Lower leg skin (tissue), 4 donors: ENCODE data around the gene MLST8. TPM values are rescaled to one million over a fixed set of nuclear protein-coding genes. Genes with fewer than 3 reads are reported as not detected.
A peak's percentile ranks its signal among the peaks of the same experiment; 100 is the strongest.

ENCODE experiments used
- DNase-seq, 2 donors: peaks; one replicate each; pipeline ENCODE4 v3.0.0-alpha.2; 2019; ENCODE audit warnings: low spot score in 2 of 2
- H3K4me3 ChIP-seq: fragments of 200-600 bp; sonication (generic); 2 replicates; pipeline ENCODE4 v1.5.1; 2017; ENCODE audit warnings: mild to moderate bottlenecking, low read depth; ENCODE audit not compliant: poor library complexity, severe bottlenecking
- CTCF ChIP-seq, 3 donors: fragments of 450-650 bp; IDR thresholded peaks; one replicate each; pipeline ENCODE4 v1.5.1; 2016; ENCODE audit warnings: antibody characterized with exemption in 3 of 3, mild to moderate bottlenecking in 3 of 3, moderate library complexity in 2 of 3
- POLR2A ChIP-seq, 2 donors: fragments of 450-650 bp; IDR thresholded peaks; one replicate each; pipeline ENCODE4 v1.6.1; 2016 to 2017; ENCODE audit warnings: antibody characterized with exemption in 2 of 2, mild to moderate bottlenecking in 1 of 2, moderate library complexity in 1 of 2
- WGBS, 2 donors: methylation state at CpG; one replicate each; pipeline ENCODE4 v1.1.5; 2018; 5-methylcytosine and 5-hydroxymethylcytosine counted together
- intact Hi-C: fragments of 100-400 bp; cut with DNase I; formaldehyde crosslinking; loops from one replicate; pipeline ENCODE4 v1.15.0; 2023; ENCODE audit warnings: low total_unique reads
- total RNA-seq, 4 donors: library from RNA; depleted of rRNA; stranded (reverse); fragments of >200 nt; gene quantifications; one replicate each; pipeline ENCODE4 v1.1.0, GENCODE V29; 2016

MLST8 gene
- total RNA-seq, 4 donors from 2014 or later, result 43.8 to 69.4 (median 54.9) TPM

DNA sequence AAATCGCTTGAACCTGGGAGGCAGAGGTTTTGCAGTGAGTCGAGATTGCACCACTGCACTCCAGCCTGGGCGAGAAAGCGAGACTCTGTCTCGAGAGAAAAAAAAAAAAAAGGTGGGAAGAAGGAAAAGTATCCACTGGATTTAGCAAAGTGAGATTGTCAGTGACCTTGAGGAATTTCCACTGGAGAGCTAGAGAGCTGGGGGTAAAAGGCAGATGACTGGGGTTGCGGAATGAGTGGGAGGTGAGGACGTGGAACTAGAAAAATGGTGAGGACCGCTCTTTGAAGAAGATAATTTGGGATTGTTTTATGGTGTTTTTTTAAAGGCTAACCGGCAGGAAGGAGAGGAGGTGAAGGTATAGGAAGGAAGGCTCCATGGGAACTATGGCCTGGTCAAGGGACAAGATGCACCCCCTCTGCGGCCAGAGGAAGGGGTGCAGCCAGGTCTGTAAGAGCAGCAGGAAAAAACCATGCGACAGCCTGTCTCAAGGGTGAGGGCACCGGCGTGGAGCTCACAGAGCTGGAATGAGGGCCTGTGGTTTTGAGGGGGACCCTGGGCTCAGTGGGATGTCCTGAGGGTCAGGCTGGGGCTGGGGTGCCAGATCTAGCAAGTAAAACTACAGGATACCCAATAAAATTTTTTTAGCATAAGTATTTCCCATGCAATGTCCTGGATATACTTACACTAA lies 694 bp upstream of the MLST8 start:
- no peak for TF ChIP-seq POLR2A (IDR thresholded peaks at IDR 0.05)
- no peak for TF ChIP-seq CTCF (IDR thresholded peaks at IDR 0.05)
- intact Hi-C loops, result no loop called here
- WGBS, 2 donors, result 82 to 83% methylated on average over 13 of the region's 13 CpGs

DNA sequence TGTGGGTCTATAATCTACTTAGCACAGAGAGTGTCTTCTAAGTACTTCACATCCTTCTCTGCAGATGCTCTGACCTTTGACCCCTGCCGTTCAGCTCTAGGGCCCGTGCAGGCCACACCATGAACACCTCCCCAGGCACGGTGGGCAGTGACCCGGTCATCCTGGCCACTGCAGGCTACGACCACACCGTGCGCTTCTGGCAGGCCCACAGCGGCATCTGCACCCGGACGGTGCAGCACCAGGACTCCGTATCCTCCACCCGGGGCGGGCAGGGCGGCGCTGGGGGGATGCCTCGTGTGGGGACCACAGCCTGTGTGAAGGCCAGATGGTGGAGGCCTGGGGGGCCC lies 686 bp downstream of the MLST8 start:
- DNase-seq, result no peak
- TF ChIP-seq POLR2A (IDR thresholded peaks at IDR 0.05) (no peak), CTCF (IDR thresholded peaks at IDR 0.05) (no peak)
- H3K4me3 ChIP-seq, result peak overlapping the region; percentile 49
- intact Hi-C loops, result no loop called here
- WGBS, 2 donors, result 4 to 10% methylated on average over 12 to 16 of the region's 16 CpGs

More for the DNA sequence above, 694 bp upstream of the MLST8 start:
- no peak overlapping the region for H3K4me3 ChIP-seq
- DNase-seq, result no peak

GRCh38 chr16:2206420-2206779 lies 1.1 kb downstream of the MLST8 start:
- intact Hi-C loops, result no loop called here
- 80 to 85% methylated on average over 18 of the region's 18 CpGs for WGBS, 2 donors
- no peak for DNase-seq

GRCh38 chr16:2206780-2207433 lies 1.7 kb downstream of the MLST8 start:
- intact Hi-C loops, result no loop called here
- TF ChIP-seq POLR2A (IDR thresholded peaks at IDR 0.05) (no peak), CTCF (IDR thresholded peaks at IDR 0.05) (no peak)
- H3K4me3 ChIP-seq, result no peak overlapping the region
- no peak for DNase-seq
- WGBS, 2 donors, result 87 to 91% methylated on average over 8 to 16 of the region's 23 CpGs

More at GRCh38 chr16:2206420-2206779, 1.1 kb downstream of the MLST8 start:
- H3K4me3 ChIP-seq, result no peak overlapping the region
- TF ChIP-seq POLR2A (IDR thresholded peaks at IDR 0.05), result no peak
- TF ChIP-seq CTCF (IDR thresholded peaks at IDR 0.05), result no peak

GRCh38 chr16:2207872-2208271 lies 2.6 kb downstream of the MLST8 start:
- no peak for DNase-seq
- no peak for TF ChIP-seq POLR2A (IDR thresholded peaks at IDR 0.05)
- TF ChIP-seq CTCF (IDR thresholded peaks at IDR 0.05), result no peak
- intact Hi-C loops, result no loop called here
- WGBS, 2 donors, result 91 to 97% methylated on average over 9 of the region's 9 CpGs
- H3K4me3 ChIP-seq, result no peak overlapping the region
